ENCODE data around the gene ACTR1A.

DNA sequence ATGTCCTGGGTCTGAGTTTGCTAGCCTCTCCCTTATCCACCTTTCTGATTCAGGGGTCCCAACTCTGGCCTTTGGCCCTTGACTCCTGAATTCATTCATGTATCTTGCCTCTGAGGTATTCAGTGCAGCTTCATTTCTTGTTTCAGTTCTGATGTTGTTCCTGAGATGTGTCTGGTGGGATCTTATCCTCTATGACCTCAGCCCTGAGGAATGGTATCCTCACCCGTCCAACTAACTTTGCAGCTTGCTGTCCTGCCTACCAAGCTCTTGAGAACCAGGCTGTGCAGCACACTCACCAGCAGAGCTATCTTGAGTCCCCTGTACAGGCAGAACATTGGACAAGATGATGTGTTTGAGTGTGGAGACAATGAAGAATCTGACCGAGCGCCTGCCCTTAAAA lies 15.0 kb upstream of the ACTR1A start:
- TF ChIP-seq POLR2A (IDR thresholded peaks at IDR 0.05): no peak
- TF ChIP-seq, protein P1, sequence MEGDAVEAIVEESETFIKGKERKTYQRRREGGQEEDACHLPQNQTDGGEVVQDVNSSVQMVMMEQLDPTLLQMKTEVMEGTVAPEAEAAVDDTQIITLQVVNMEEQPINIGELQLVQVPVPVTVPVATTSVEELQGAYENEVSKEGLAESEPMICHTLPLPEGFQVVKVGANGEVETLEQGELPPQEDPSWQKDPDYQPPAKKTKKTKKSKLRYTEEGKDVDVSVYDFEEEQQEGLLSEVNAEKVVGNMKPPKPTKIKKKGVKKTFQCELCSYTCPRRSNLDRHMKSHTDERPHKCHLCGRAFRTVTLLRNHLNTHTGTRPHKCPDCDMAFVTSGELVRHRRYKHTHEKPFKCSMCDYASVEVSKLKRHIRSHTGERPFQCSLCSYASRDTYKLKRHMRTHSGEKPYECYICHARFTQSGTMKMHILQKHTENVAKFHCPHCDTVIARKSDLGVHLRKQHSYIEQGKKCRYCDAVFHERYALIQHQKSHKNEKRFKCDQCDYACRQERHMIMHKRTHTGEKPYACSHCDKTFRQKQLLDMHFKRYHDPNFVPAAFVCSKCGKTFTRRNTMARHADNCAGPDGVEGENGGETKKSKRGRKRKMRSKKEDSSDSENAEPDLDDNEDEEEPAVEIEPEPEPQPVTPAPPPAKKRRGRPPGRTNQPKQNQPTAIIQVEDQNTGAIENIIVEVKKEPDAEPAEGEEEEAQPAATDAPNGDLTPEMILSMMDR (IDR thresholded peaks at IDR 0.05): no peak
